ENCODE results near the gene SCLY. TPM values are rescaled to one million over a fixed set of nuclear protein-coding genes. Genes with fewer than 3 reads are reported as not detected.

SCLY gene
- total RNA-seq, 1 experiment from 2014 or later = 69.9 TPM

GRCh38 chr2:238121511-238122286 is 60.9 kb downstream of the SCLY start:
- ChIA-PET CTCF (no interaction called here), POLR2A (ENCODE audit: low non-redundant PET) (no interaction called here)
- DNase-seq (ENCODE audit: low spot score) = no peak
- Histone ChIP-seq H3K4me1 (ENCODE audit: insufficient read depth, low read length, poor library complexity, severe bottlenecking) (no peaks in the 10 kb centered on the region), H3K27ac (ENCODE audit: low read depth, low read length, poor library complexity, severe bottlenecking) (no peak overlapping the region), H3K27me3 (replicated peaks; ENCODE audit: insufficient read depth, low read depth, low read length, poor library complexity) (no peaks in the 10 kb centered on the region), H3K9me3 (ENCODE audit: low read depth, low read length, poor library complexity, severe bottlenecking) (no peaks in the 10 kb centered on the region), H3K36me3 (ENCODE audit: insufficient read depth, low read length, poor library complexity, severe bottlenecking) (no peaks in the 10 kb centered on the region), H3K4me3 (ENCODE audit: low read depth, low read length, poor library complexity, severe bottlenecking) (no peak overlapping the region)
- no TSS peak for BruUV-seq (replicated peaks)
- intact Hi-C loops (cut with micrococcal nuclease; ENCODE audit: unreplicated experiment) = no loop called here
- TF ChIP-seq, protein P1, sequence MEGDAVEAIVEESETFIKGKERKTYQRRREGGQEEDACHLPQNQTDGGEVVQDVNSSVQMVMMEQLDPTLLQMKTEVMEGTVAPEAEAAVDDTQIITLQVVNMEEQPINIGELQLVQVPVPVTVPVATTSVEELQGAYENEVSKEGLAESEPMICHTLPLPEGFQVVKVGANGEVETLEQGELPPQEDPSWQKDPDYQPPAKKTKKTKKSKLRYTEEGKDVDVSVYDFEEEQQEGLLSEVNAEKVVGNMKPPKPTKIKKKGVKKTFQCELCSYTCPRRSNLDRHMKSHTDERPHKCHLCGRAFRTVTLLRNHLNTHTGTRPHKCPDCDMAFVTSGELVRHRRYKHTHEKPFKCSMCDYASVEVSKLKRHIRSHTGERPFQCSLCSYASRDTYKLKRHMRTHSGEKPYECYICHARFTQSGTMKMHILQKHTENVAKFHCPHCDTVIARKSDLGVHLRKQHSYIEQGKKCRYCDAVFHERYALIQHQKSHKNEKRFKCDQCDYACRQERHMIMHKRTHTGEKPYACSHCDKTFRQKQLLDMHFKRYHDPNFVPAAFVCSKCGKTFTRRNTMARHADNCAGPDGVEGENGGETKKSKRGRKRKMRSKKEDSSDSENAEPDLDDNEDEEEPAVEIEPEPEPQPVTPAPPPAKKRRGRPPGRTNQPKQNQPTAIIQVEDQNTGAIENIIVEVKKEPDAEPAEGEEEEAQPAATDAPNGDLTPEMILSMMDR (conservative IDR thresholded peaks at IDR 0.05; ENCODE audit: low read depth, low read length) = no peak
- TF ChIP-seq EZH2 (IDR thresholded peaks at IDR 0.05; ENCODE audit: borderline replicate concordance, low read depth, low read length, poor library complexity, severe bottlenecking) = no peak

- DNase-seq (ENCODE audit: low spot score) = no peak
- Histone ChIP-seq H3K4me1 (ENCODE audit: insufficient read depth, low read length, poor library complexity, severe bottlenecking) (no peaks in the 10 kb centered on the region), H3K4me3 (ENCODE audit: low read depth, low read length, poor library complexity, severe bottlenecking) (no peak overlapping the region), H3K27me3 (replicated peaks; ENCODE audit: insufficient read depth, low read depth, low read length, poor library complexity) (no peaks in the 10 kb centered on the region), H3K9me3 (ENCODE audit: low read depth, low read length, poor library complexity, severe bottlenecking) (no peaks in the 10 kb centered on the region), H3K36me3 (ENCODE audit: insufficient read depth, low read length, poor library complexity, severe bottlenecking) (no peaks in the 10 kb centered on the region), H3K27ac (ENCODE audit: low read depth, low read length, poor library complexity, severe bottlenecking) (no peak overlapping the region)
- ChIA-PET POLR2A (ENCODE audit: low non-redundant PET) (no interaction called here), CTCF (no interaction called here)
- BruUV-seq (replicated peaks) = no TSS peak
- intact Hi-C loops (cut with micrococcal nuclease; ENCODE audit: unreplicated experiment) = no loop called here
- TF ChIP-seq, protein P1 (conservative IDR thresholded peaks at IDR 0.05; ENCODE audit: low read depth, low read length) = no peak
- no peak for TF ChIP-seq EZH2 (IDR thresholded peaks at IDR 0.05; ENCODE audit: borderline replicate concordance, low read depth, low read length, poor library complexity, severe bottlenecking)
These were observed 61.8 kb downstream of the SCLY start for GRCh38 chr2:238122287-238123217.

- intact Hi-C loops (cut with micrococcal nuclease; ENCODE audit: unreplicated experiment) = no loop called here
- H3K4me1 ChIP-seq (ENCODE audit: insufficient read depth, low read length, poor library complexity, severe bottlenecking) = no peaks in the 10 kb centered on the region
- H3K9me3 ChIP-seq (ENCODE audit: low read depth, low read length, poor library complexity, severe bottlenecking) = no peaks in the 10 kb centered on the region
- no peaks in the 10 kb centered on the region for H3K27me3 ChIP-seq (replicated peaks; ENCODE audit: insufficient read depth, low read depth, low read length, poor library complexity)
- TF ChIP-seq, protein P1 (conservative IDR thresholded peaks at IDR 0.05; ENCODE audit: low read depth, low read length) = no peak
- TF ChIP-seq EZH2 (IDR thresholded peaks at IDR 0.05; ENCODE audit: borderline replicate concordance, low read depth, low read length, poor library complexity, severe bottlenecking) = no peak
- no TSS peak for BruUV-seq (replicated peaks)
- ChIA-PET CTCF (no interaction called here), POLR2A (ENCODE audit: low non-redundant PET) (no interaction called here)
- DNase-seq (ENCODE audit: low spot score) = no peak
- no peaks in the 10 kb centered on the region for H3K36me3 ChIP-seq (ENCODE audit: insufficient read depth, low read length, poor library complexity, severe bottlenecking)
- H3K4me3 ChIP-seq (ENCODE audit: low read depth, low read length, poor library complexity, severe bottlenecking) = no peak overlapping the region
- H3K27ac ChIP-seq (ENCODE audit: low read depth, low read length, poor library complexity, severe bottlenecking) = no peak overlapping the region
These were observed 62.6 kb downstream of the SCLY start for GRCh38 chr2:238123218-238123971.
